Mesendoderm (in vitro differentiated cells): ENCODE data around the gene TNRC6C.

Experiments used
- DNase-seq: peaks from one replicate; pipeline ENCODE4 v3.0.0; 2013
- H2AK5ac ChIP-seq: 2 replicates; pipeline ENCODE4 v1.6.1; 2013; ENCODE audit warnings: low read length, inconsistent platforms
- H2BK120ac ChIP-seq: 2 replicates; pipeline ENCODE4 v1.6.1; 2013; ENCODE audit warnings: low read depth, mild to moderate bottlenecking, low read length, moderate library complexity, mixed read lengths
- H2BK15ac ChIP-seq: replicated peaks from 2 replicates; pipeline ENCODE4 v1.6.1; 2013; ENCODE audit warnings: low read depth, mild to moderate bottlenecking, moderate library complexity
- H2BK5ac ChIP-seq: 2 replicates; pipeline ENCODE4 v1.6.1; 2013; ENCODE audit warnings: low read length, inconsistent platforms
- H3K18ac ChIP-seq: 2 replicates; pipeline ENCODE4 v1.6.1; 2013; ENCODE audit warnings: mild to moderate bottlenecking, low read length, mixed read lengths
- H3K23ac ChIP-seq: one replicate; pipeline ENCODE4 v1.6.1; 2013; ENCODE audit warnings: low read length
- H3K27ac ChIP-seq: 2 replicates; pipeline ENCODE4 v1.5.1; 2013; ENCODE audit warnings: low read depth, mild to moderate bottlenecking, inconsistent platforms, low read length, moderate library complexity
- H3K27me3 ChIP-seq: 2 replicates; pipeline ENCODE4 v1.6.1; 2013; ENCODE audit warnings: low read length, control low read depth, mild to moderate bottlenecking, inconsistent platforms; ENCODE audit not compliant: insufficient read depth, poor library complexity
- H3K36me3 ChIP-seq: 2 replicates; pipeline ENCODE4 v1.6.1; 2013; ENCODE audit warnings: low read length, inconsistent platforms; ENCODE audit not compliant: control insufficient read depth, insufficient read depth
- H3K4ac ChIP-seq: one replicate; pipeline ENCODE4 v1.6.1; 2013; ENCODE audit warnings: low read depth, mild to moderate bottlenecking, low read length, moderate library complexity
- H3K4me1 ChIP-seq: 2 replicates; pipeline ENCODE4 v1.6.1; 2013; ENCODE audit warnings: low read depth, low read length, inconsistent platforms; ENCODE audit not compliant: control insufficient read depth
- H3K4me2 ChIP-seq: 2 replicates; pipeline ENCODE4 v1.6.1; 2013; ENCODE audit warnings: low read length
- H3K4me3 ChIP-seq: 2 replicates; pipeline ENCODE4 v1.5.1; 2013; ENCODE audit warnings: mild to moderate bottlenecking, low read length
- H3K56ac ChIP-seq: one replicate; pipeline ENCODE4 v1.6.1; 2013; ENCODE audit warnings: low read length
- H3K79me1 ChIP-seq: 2 replicates; pipeline ENCODE4 v1.6.1; 2013; ENCODE audit warnings: low read length, inconsistent platforms
- H3K79me2 ChIP-seq: 2 replicates; pipeline ENCODE4 v1.6.1; 2013; ENCODE audit warnings: mild to moderate bottlenecking, low read length; ENCODE audit not compliant: control insufficient read depth, insufficient read depth
- H3K9ac ChIP-seq: 2 replicates; pipeline ENCODE4 v1.6.1; 2013; ENCODE audit warnings: low read length, inconsistent platforms
- H4K5ac ChIP-seq: one replicate; pipeline ENCODE4 v1.6.1; 2013; ENCODE audit warnings: low read length
- H4K8ac ChIP-seq: one replicate; pipeline ENCODE4 v1.6.1; 2013; ENCODE audit warnings: low read depth, mild to moderate bottlenecking, control low read depth, low read length, moderate library complexity
- WGBS: extraction: QIAGEN DNeasy Blood & Tissue Kit; methylation state at CpG from one replicate; pipeline ENCODE4 v1.1.7; 2013; ENCODE audit warnings: low lambda C conversion rate, missing lambda C conversion rate; ENCODE audit not compliant: insufficient coverage; ENCODE audit errors: extremely low coverage; 5-methylcytosine and 5-hydroxymethylcytosine counted together

TNRC6C gene

DNA sequence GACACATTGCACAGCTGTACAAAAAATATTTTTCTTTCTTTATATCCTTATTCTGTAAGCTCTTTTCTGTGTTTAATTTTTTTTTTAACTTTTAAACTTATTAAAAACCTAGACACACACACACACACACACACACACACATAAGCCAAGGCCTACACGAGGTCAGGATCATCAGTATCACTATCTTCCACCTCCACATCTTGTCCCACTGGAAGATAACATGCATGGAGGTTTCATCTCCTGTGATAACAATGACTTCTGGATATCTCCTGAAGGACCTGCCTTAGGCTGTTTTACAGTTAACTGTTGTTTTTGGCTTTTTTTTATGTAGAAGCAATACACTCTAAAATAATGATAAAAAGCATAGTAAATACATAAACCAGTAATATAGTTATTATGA, 71.2 kb downstream of the TNRC6C start:
- H3K79me1 ChIP-seq, result no peaks in the 10 kb centered on the region
- no CpG with 5 or more reads among the region's 1 CpG for WGBS
- no peak overlapping the region for H4K5ac ChIP-seq
- no peak overlapping the region for H3K18ac ChIP-seq
- H3K27me3 ChIP-seq, result no peaks in the 10 kb centered on the region
- no peak overlapping the region for H3K56ac ChIP-seq
- no peak overlapping the region for H4K8ac ChIP-seq
- H3K27ac ChIP-seq, result no peak overlapping the region
- H2BK15ac ChIP-seq, result no peak overlapping the region
- peaks cover 4% of the 10 kb centered on the region for H3K4me1 ChIP-seq
- H3K79me2 ChIP-seq, result no peaks in the 10 kb centered on the region
- H3K36me3 ChIP-seq, result no peaks in the 10 kb centered on the region
- no peak overlapping the region for H3K4ac ChIP-seq
- no peak overlapping the region for H3K4me2 ChIP-seq
- no peak overlapping the region for H3K23ac ChIP-seq
- DNase-seq, result peak; percentile 29
- no peak overlapping the region for H3K9ac ChIP-seq
- H2AK5ac ChIP-seq, result no peak overlapping the region
- H2BK5ac ChIP-seq, result no peak overlapping the region
- H2BK120ac ChIP-seq, result no peak overlapping the region
- no peak overlapping the region for H3K4me3 ChIP-seq

DNA sequence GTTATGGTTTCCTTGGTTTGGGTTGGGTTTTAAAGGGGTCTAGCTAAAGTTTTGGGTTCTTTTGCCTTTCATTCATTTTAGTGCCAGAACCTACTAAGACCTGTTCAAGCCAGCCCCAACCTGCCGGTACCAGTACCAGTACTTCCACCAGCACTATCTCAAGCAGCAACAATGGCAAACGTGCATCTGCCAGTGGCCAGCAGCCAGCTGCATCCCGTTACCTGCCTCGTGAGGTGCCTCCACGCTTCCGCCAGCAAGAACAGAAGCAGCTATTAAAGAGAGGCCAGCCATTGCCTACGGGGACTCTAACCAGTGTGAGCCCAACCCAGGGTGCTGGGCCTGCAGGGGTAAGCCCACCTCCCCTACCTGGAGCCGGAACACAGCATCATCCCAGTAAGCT, 72.9 kb downstream of the TNRC6C start:
- Histone ChIP-seq H3K4me1 (peaks cover 4% of the 10 kb centered on the region), H3K79me2 (no peaks in the 10 kb centered on the region), H3K23ac (no peak overlapping the region), H3K27me3 (no peaks in the 10 kb centered on the region), H3K9ac (no peak overlapping the region), H2AK5ac (no peak overlapping the region), H3K4ac (no peak overlapping the region), H3K27ac (no peak overlapping the region), H4K5ac (no peak overlapping the region), H2BK15ac (no peak overlapping the region), H2BK5ac (no peak overlapping the region), H3K4me3 (no peak overlapping the region), H3K4me2 (no peak overlapping the region), H4K8ac (no peak overlapping the region), H3K79me1 (no peaks in the 10 kb centered on the region), H3K56ac (no peak overlapping the region), H2BK120ac (no peak overlapping the region), H3K18ac (no peak overlapping the region), H3K36me3 (no peaks in the 10 kb centered on the region)
- no CpG with 5 or more reads among the region's 8 CpGs for WGBS
- DNase-seq, result no peak

DNA sequence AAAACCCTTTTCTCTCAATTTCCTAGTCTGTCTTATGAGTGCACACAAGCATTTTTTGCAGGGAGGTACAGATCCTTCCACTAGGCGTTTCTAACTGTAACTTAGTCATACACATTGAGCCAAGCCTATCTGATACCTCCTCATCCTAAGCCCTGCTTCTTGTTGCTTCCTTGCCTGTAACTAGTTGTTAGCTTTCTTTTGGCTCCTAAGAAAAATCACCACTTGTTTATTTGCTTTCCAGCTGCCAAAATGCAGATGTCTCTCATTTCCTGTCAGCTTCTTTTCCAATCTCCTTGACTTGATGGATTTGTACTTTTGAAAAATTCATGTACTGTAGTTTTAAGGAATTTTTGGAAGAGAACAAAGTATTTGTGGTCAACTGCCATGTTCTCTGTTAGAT, 73.7 kb downstream of the TNRC6C start:
- Histone ChIP-seq H3K23ac (no peak overlapping the region), H3K27me3 (no peaks in the 10 kb centered on the region), H3K4me3 (no peak overlapping the region), H3K9ac (no peak overlapping the region), H3K79me1 (no peaks in the 10 kb centered on the region), H3K79me2 (no peaks in the 10 kb centered on the region), H4K8ac (no peak overlapping the region), H2BK120ac (no peak overlapping the region), H3K27ac (no peak overlapping the region), H3K4me2 (no peak overlapping the region), H3K4ac (no peak overlapping the region), H2BK15ac (no peak overlapping the region), H4K5ac (no peak overlapping the region), H3K18ac (no peak overlapping the region), H2AK5ac (no peak overlapping the region), H2BK5ac (no peak overlapping the region), H3K4me1 (peaks cover 4% of the 10 kb centered on the region), H3K56ac (no peak overlapping the region), H3K36me3 (no peaks in the 10 kb centered on the region)
- WGBS, result no CpG with 5 or more reads among the region's 1 CpG
- DNase-seq, result no peak

DNA sequence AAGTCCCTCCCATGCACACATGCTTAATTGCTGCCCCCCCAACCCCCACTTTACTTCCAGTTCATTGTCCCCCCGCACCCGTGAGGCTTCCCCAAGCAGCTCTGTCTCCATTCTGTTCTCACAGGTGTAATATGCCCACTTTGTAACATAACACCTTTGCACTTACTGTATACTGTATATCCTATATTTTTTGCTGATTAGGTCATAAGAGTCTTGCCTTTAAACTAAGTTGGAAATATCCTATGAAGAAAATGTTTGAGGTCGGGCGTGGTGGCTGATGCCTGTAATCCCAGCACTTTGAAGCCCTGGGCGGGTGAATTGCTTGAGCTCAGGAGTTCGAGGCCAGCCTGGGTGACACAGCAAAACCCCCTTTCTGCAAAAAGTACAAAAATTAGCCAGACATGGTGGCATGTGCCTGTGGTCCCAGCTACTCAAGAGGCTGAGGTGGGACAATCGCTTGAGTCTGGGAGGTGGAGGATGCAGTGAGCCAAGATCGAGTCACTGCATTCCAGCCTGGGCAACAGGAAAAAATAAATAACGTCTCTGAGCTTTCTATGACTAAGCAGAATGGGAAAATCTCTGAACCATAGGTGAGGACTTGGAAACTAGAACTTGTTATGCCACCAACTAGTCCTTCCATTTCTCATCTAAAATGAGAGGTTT, 76.1 kb downstream of the TNRC6C start:
- no CpG with 5 or more reads among the region's 9 CpGs for WGBS
- Histone ChIP-seq H3K9ac (no peak overlapping the region), H2AK5ac (no peak overlapping the region), H3K56ac (no peak overlapping the region), H3K27ac (no peak overlapping the region), H3K4me1 (peaks cover 4% of the 10 kb centered on the region), H3K18ac (no peak overlapping the region), H2BK120ac (no peak overlapping the region), H3K4ac (no peak overlapping the region), H3K36me3 (no peaks in the 10 kb centered on the region), H2BK15ac (no peak overlapping the region), H3K4me2 (no peak overlapping the region), H2BK5ac (no peak overlapping the region), H3K27me3 (no peaks in the 10 kb centered on the region), H3K79me1 (no peaks in the 10 kb centered on the region), H3K4me3 (no peak overlapping the region), H4K8ac (no peak overlapping the region), H4K5ac (no peak overlapping the region), H3K23ac (no peak overlapping the region), H3K79me2 (no peaks in the 10 kb centered on the region)
- no peak for DNase-seq

DNA sequence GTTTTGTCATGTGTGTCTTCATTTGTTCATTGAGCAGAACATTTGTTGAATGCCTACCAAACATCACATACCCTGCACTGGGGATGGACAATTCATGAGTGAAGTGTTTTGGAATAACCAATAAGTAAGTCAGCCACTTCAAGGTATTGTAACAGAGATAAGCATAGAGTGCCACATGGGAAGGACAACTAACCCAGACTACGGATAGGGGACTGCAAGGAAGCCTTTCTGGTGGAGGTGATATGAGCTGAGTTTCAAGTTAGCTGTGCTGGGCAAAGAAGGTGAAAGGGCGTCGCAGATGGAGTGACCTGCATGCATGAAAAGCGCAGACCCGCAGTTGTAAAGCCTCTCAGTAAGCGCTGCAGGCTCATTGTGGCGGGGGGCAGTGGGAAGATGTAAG, 78.8 kb downstream of the TNRC6C start:
- Histone ChIP-seq H3K23ac (no peak overlapping the region), H4K8ac (no peak overlapping the region), H3K27me3 (no peaks in the 10 kb centered on the region), H3K56ac (no peak overlapping the region), H2BK5ac (no peak overlapping the region), H3K4me3 (no peak overlapping the region), H4K5ac (no peak overlapping the region), H3K27ac (no peak overlapping the region), H3K4me1 (no peaks in the 10 kb centered on the region), H3K18ac (no peak overlapping the region), H2BK15ac (no peak overlapping the region), H2AK5ac (no peak overlapping the region), H3K9ac (no peak overlapping the region), H2BK120ac (no peak overlapping the region), H3K79me1 (no peaks in the 10 kb centered on the region), H3K79me2 (no peaks in the 10 kb centered on the region), H3K36me3 (no peaks in the 10 kb centered on the region), H3K4ac (no peak overlapping the region), H3K4me2 (no peak overlapping the region)
- WGBS, result no CpG with 5 or more reads among the region's 7 CpGs
- DNase-seq, result no peak

DNA sequence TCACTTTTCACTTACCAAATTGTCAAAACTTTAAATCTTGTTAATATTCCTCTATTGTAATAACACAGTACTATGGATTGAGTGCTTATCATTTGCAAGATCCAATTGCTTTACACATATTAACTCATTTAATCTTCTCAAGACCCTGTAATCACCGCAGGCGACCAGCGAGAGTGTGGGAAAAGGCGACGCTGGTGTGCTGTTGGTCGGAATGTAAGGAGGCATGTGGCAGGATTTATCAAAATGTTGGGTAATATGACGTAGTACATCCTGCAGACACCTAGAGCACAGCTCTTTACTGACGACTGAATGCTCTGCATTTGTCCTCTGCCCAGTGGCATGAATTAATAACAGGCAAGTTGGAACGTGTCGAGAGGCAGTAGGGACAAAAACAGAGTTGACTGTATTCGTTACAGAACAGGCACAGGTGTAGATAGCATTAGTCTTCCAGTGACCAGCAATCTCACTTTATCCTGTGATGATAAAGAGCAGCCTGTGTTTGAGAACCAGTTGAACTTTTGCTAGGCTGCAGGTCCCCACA, 80.3 kb downstream of the TNRC6C start:
- Histone ChIP-seq H3K4me1 (no peaks in the 10 kb centered on the region), H3K9ac (no peak overlapping the region), H3K18ac (no peak overlapping the region), H3K56ac (no peak overlapping the region), H3K79me1 (peaks cover 2% of the 10 kb centered on the region), H2AK5ac (no peak overlapping the region), H4K8ac (no peak overlapping the region), H3K4me2 (no peak overlapping the region), H3K79me2 (no peaks in the 10 kb centered on the region), H2BK15ac (no peak overlapping the region), H3K27me3 (no peaks in the 10 kb centered on the region), H3K23ac (no peak overlapping the region), H4K5ac (no peak overlapping the region), H2BK120ac (no peak overlapping the region), H2BK5ac (no peak overlapping the region), H3K4ac (no peak overlapping the region), H3K27ac (no peak overlapping the region), H3K36me3 (no peaks in the 10 kb centered on the region), H3K4me3 (no peak overlapping the region)
- WGBS, result no CpG with 5 or more reads among the region's 11 CpGs
- DNase-seq, result no peak
